Fibroblast of villous mesenchyme (primary cell): ENCODE data around the gene LRRTM4. TPM values are rescaled to one million over a fixed set of nuclear protein-coding genes. Genes with fewer than 3 reads are reported as not detected.

Experiments used
- DNase-seq: peaks from one replicate; pipeline ENCODE4 v3.0.0-alpha.2; 2010; ENCODE audit warnings: low read depth
- H3K4me3 ChIP-seq: 2 replicates; pipeline ENCODE4 v1.5.1; 2011; ENCODE audit warnings: low read depth, mild to moderate bottlenecking, low read length
- CTCF ChIP-seq: IDR thresholded peaks from 2 replicates; pipeline ENCODE4 v1.5.1; 2012; ENCODE audit warnings: low read depth, mild to moderate bottlenecking, low read length; ENCODE audit not compliant: insufficient read depth
- total RNA-seq: library from RNA; depleted of rRNA; stranded (reverse); fragments of >200 nt; gene quantifications from 2 replicates; pipeline ENCODE4 v1.2.3, GENCODE V29; 2012

Gene LRRTM4
- total RNA-seq, 1 donor: not detected

GRCh38 chr2:76826691-76827090 lies 695.5 kb downstream of the LRRTM4 start:
- no peak for DNase-seq
- no peak overlapping the region for H3K4me3 ChIP-seq
- no peak for TF ChIP-seq CTCF

GRCh38 chr2:76825140-76825970 lies 696.8 kb downstream of the LRRTM4 start:
- H3K4me3 ChIP-seq: no peak overlapping the region
- no peak for TF ChIP-seq CTCF
- no peak for DNase-seq

- no peak for TF ChIP-seq CTCF
- H3K4me3 ChIP-seq: no peak overlapping the region
- no peak for DNase-seq
Measured at GRCh38 chr2:76821731-76822130, 700.4 kb downstream of the LRRTM4 start.

DNA sequence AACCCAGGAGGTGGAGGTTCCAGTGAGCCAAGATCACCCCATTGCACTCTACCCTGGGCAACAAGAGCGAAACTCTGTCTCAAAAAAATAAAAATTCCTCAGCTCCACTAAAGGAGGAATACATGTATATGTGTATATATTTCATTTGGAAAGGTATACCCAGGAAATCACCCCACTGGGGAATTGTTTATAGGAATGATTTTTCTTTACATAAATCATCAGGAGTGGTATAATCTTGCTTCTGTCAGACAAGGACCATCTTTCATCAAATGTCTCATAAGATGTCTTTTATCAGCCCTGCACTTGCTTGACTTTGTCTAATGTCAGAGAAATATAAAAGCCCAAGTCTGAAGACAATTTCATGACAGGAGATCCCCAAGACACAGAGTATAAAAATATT lies 709.1 kb downstream of the LRRTM4 start:
- DNase-seq: no peak
- TF ChIP-seq CTCF: no peak
- H3K4me3 ChIP-seq: no peak overlapping the region

GRCh38 chr2:76812156-76812555 lies 710.0 kb downstream of the LRRTM4 start:
- no peak for TF ChIP-seq CTCF
- DNase-seq: no peak
- no peak overlapping the region for H3K4me3 ChIP-seq

GRCh38 chr2:76809136-76809535 lies 713.0 kb downstream of the LRRTM4 start:
- no peak overlapping the region for H3K4me3 ChIP-seq
- TF ChIP-seq CTCF: no peak
- no peak for DNase-seq

GRCh38 chr2:76808732-76809131 lies 713.4 kb downstream of the LRRTM4 start:
- no peak for DNase-seq
- H3K4me3 ChIP-seq: no peak overlapping the region
- no peak for TF ChIP-seq CTCF
